PC-9 (cell line): Measurements from ENCODE around the gene PNKD.

ENCODE experiments used
- EZH2 ChIP-seq: fragments of 200-600 bp; sonication (generic); IDR thresholded peaks from 2 replicates; pipeline ENCODE4 v1.8.0; 2017; ENCODE audit warnings: antibody characterized with exemption, low read depth
- TF ChIP-seq, protein P1 (sequence below): fragments of 200-600 bp; sonication (generic); conservative IDR thresholded peaks from 2 replicates; pipeline ENCODE4 v1.6.1; 2017; ENCODE audit warnings: mixed run types, antibody characterized with exemption, mild to moderate bottlenecking, moderate library complexity

DNA sequence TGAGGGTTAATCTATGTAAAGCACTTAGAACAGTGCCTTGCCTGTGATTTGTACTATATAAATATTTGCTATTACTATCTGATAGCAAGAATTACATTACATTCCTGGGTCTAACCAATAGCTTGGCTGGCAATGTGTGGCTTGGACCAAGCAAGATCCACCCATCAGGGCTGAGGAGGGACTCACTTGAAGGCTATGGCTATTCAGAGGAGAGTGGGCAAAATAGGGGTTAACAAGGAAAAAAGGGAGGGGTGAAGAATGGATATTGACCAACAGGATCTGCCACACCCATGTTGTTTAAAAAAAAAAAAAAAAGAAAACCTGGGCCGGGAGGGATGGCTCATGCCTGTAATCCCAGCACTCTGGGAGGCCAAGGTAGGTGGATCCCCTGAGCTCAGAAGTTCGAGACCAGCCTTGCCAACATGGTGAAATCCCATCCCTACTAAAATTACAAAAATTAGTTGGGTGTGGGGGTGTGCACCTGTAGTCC lies 42.0 kb downstream of the PNKD start:
- TF ChIP-seq, protein P1, sequence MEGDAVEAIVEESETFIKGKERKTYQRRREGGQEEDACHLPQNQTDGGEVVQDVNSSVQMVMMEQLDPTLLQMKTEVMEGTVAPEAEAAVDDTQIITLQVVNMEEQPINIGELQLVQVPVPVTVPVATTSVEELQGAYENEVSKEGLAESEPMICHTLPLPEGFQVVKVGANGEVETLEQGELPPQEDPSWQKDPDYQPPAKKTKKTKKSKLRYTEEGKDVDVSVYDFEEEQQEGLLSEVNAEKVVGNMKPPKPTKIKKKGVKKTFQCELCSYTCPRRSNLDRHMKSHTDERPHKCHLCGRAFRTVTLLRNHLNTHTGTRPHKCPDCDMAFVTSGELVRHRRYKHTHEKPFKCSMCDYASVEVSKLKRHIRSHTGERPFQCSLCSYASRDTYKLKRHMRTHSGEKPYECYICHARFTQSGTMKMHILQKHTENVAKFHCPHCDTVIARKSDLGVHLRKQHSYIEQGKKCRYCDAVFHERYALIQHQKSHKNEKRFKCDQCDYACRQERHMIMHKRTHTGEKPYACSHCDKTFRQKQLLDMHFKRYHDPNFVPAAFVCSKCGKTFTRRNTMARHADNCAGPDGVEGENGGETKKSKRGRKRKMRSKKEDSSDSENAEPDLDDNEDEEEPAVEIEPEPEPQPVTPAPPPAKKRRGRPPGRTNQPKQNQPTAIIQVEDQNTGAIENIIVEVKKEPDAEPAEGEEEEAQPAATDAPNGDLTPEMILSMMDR = no peak
- no peak for TF ChIP-seq EZH2
